Measurements from ENCODE around the gene RIBC1. TPM values are rescaled to one million over a fixed set of nuclear protein-coding genes. Genes with fewer than 3 reads are reported as not detected.
A peak's percentile ranks its signal among the peaks of the same experiment; 100 is the strongest.
"Not testable (repeated sequence)": the region's sequence is repeated elsewhere in the genome, so short reads cannot be mapped to it uniquely, and the experiment has no call there.

The RIBC1 gene
- total and polyA plus RNA-seq, 2 donors: 0.32 to 1.3 TPM

DNA sequence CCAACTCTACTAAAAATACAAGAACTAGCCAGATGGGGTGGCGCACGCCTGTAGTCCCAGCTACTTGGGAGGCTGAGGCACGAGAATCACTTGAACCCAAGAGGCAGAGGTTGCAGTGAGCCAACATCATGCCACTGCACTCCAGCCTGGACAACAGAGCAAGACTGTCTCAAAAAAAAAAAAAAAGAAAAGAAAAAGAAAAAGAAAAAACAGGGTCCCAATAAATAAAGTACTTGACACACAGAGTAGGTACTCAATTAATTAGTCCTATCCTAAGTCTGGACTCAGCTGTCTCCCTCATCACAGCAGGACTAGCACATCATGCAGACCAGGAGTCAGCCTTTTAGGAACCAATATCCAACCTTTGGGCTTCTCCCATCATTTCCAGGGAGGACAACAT lies 2.3 kb upstream of the RIBC1 start:
- not testable (repeated sequence) for H3K36me3 ChIP-seq (ENCODE audit: insufficient read depth); DNase-seq (ENCODE audit: extremely low spot score); H3K4me3 ChIP-seq (ENCODE audit: low read depth, low read length); H3K27ac ChIP-seq (ENCODE audit: low read depth); H3K4me1 ChIP-seq (ENCODE audit: insufficient read depth)
- WGBS: 90% methylated on average over 3 of the region's 3 CpGs

DNA sequence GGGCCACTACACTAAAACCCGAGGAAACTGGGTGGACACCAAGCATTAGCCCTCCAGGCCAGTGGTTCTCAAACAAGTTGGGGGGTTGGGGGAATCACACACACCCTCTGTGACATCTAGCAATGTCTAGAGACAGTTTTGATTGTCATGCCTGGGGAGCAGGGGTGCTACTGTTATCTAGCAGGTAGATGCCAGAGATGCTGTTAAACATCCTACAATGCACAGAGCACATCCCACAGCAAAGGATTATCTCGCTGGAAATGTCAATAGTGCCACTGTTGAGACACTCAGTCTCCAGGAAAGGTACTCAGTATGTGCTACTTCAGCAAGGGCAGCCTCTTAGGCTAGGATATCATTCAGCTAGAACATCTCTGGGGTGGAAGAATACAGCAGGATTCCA lies 1.5 kb upstream of the RIBC1 start:
- WGBS: 18% methylated on average over 2 of the region's 2 CpGs
- H3K36me3 ChIP-seq (ENCODE audit: insufficient read depth): no peaks in the 10 kb centered on the region
- no peak overlapping the region for H3K27ac ChIP-seq (ENCODE audit: low read depth)
- H3K4me1 ChIP-seq (ENCODE audit: insufficient read depth): peaks cover 2% of the 10 kb centered on the region
- no peak for DNase-seq (ENCODE audit: extremely low spot score)
- H3K4me3 ChIP-seq (ENCODE audit: low read depth, low read length): peak overlapping the region; percentile 61

DNA sequence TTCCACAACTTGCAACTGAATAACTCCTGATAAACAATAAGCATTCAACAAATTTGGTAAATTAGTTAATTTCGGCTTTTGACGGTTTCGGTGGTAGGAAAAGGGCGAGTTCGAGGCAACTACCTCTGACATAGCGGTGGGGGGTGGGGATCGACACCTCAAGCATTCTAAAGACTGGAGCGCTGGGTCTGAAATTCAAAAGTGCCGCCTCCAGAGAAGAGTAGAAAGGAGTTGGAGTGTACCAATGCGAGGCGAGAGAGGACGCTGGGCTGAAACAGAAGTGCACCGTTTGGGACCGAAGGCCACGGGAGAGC lies 944 bp upstream of the RIBC1 start:
- Histone ChIP-seq H3K4me1 (ENCODE audit: insufficient read depth) (peaks cover 2% of the 10 kb centered on the region), H3K36me3 (ENCODE audit: insufficient read depth) (no peaks in the 10 kb centered on the region), H3K4me3 (ENCODE audit: low read depth, low read length) (peak overlapping the region; percentile 61), H3K27ac (ENCODE audit: low read depth) (peak overlapping the region; percentile 91)
- WGBS: under 1% methylated on average over 15 of the region's 15 CpGs
- DNase-seq (ENCODE audit: extremely low spot score): no peak

DNA sequence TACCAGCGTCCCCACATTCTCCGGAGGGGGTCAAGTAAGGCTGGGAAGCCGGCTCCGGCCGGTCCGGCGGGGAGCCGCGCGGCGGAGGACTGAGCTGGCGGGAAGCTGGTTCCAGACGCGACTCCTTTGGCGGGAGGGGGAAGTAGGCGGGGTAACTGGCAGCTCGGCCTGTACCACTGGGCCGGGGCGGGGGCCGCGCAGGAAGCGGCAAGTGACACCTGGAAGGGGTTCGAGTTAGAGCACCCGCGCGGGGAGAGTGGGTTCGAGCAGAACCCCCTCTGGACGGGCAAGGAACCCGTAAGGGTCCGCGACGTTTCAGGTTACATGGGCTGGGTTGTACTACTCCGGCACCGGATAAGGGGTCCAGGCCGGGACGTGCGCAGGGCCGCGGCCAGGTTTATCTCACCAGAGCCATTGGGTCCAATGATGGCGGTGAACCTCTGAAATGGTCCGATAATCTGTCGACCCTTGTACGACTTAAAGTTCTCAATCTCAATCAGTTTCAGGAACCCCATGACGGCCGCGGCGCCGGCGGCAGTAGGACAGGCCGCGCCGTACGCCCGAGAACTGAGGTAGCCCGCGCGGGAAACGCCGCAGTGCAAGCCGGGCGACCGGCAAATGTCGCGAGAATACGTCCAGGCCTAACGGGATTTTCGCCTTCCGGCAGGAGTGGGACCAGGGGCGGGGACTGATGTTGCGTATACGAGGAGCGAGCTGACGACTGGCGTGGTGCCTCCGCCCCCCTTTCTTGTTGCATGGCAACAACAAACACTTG lies 400 bp upstream of the RIBC1 start, which contains the start of gene SMC1A:
Gene SMC1A (minus strand): TSS at position 569 of the 775 bp plus-strand sequence. CDS start 54 bp downstream, at position 515.
- peak within 1 kb of the TSS; percentile 91 for H3K27ac ChIP-seq (ENCODE audit: low read depth)

DNA sequence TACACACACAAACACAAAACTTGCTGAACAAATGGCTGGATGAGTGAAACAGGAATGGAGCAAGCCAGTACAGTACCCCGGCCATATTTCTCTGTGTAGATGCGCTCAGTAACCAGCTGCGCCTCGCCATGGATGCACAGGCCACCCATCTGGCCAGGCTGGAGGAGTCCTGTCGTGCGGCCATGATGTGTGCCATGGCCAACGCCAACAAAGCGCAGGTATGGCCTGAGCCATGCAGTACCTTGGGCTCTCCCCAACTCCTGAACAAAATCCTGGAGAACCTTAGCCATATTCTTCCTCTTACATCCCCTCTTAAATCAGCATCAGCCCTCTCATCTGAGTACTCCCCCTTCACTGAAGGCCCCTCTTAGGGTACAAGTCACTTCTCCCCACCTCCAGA lies 7.1 kb downstream of the RIBC1 start:
- no peaks in the 10 kb centered on the region for H3K36me3 ChIP-seq (ENCODE audit: insufficient read depth)
- WGBS: 91% methylated on average over 8 of the region's 8 CpGs
- DNase-seq (ENCODE audit: extremely low spot score): no peak
- no peak overlapping the region for H3K4me3 ChIP-seq (ENCODE audit: low read depth, low read length)
- no peaks in the 10 kb centered on the region for H3K4me1 ChIP-seq (ENCODE audit: insufficient read depth)
- no peak overlapping the region for H3K27ac ChIP-seq (ENCODE audit: low read depth)

More for the DNA sequence above, 400 bp upstream of the RIBC1 start, which contains the start of gene SMC1A:
- no peaks in the 10 kb centered on the region for H3K36me3 ChIP-seq (ENCODE audit: insufficient read depth)
- H3K4me1 ChIP-seq (ENCODE audit: insufficient read depth): peaks cover 2% of the 10 kb centered on the region
- DNase-seq (ENCODE audit: extremely low spot score): peak; percentile 91
- peak within 1 kb of the TSS; percentile 61 for H3K4me3 ChIP-seq (ENCODE audit: low read depth, low read length)
- under 1% methylated on average over 75 of the region's 75 CpGs for WGBS

DNA sequence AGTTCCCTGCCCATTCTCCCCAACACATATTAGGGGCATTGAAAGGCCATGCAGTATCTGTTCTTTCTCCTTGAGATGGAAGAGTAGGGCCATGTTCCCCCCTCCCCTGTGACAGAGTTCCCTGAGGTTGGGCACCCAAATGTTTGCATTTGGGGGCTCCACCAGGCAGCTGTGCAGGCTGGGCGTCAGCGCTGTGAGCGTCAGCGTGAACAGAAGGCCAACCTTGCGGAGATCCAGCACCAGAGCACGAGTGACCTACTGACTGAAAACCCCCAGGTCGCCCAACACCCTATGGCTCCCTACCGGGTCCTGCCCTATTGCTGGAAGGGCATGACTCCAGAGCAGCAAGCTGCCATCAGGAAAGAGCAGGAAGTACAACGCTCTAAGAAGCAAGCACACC lies 7.6 kb downstream of the RIBC1 start:
- WGBS: 92% methylated on average over 9 of the region's 9 CpGs
- no peaks in the 10 kb centered on the region for H3K4me1 ChIP-seq (ENCODE audit: insufficient read depth)

DNA sequence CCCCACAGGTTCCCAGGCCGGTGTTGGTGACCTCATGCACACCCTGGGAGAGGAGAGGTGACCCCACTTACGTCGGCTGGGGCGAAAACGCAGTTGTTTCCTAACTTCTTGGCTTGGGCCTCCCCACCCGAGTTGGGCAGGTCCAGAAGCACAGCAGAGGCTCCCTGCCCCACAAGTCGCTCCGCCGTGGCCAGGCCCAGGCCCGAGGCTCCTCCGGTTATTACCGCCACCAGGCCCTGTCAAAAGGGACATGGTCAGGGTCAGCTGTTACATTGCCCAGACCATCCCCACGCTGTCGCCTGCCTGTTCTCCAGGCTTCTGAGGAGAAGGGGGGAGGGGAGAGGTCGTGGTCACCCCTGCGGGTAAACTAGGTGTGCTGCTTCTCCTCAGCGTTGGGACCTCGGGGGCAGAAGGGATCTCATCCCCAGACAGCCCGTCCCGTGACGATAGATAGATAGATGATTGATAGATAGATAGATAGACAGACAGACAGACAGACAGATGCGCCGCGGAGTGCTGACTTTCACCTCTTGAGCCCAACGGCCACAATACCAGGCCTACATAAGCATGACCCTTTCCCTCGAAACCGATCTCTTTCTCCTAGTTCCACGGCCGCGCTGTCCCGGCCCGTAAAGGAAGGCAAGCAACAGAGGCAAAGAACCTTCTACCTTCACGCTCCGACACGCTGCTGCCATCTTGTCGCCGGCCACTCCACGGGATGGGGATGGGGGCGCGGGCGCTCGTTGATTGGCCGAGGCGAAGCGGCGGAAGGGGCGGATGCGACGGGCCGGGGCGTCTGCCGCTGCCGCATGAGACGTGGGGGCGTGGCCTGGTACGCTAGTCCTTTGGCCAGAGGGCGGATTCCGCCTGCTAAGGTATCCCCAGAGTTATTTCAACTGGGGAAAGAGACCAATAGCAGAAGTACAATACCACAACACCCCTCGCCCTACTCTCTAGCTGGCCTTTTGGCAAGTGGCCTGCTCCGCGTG lies 11.3 kb downstream of the RIBC1 start, which contains the start of gene HSD17B10:
Gene HSD17B10 (minus strand): TSS at position 720 of the 989 bp plus-strand sequence. CDS start 25 bp downstream, at position 695.
- H3K36me3 ChIP-seq (ENCODE audit: insufficient read depth): no peaks in the 10 kb centered on the region
- WGBS: 4% methylated on average over 61 of the region's 61 CpGs
- peak within 1 kb of the TSS; percentile 65 for H3K4me3 ChIP-seq (ENCODE audit: low read depth, low read length)
- H3K27ac ChIP-seq (ENCODE audit: low read depth): peak within 1 kb of the TSS; percentile 41
- DNase-seq (ENCODE audit: extremely low spot score): peak; percentile 47
- no peaks in the 10 kb centered on the region for H3K4me1 ChIP-seq (ENCODE audit: insufficient read depth)

More for the DNA sequence above, 7.6 kb downstream of the RIBC1 start:
- Histone ChIP-seq H3K27ac (ENCODE audit: low read depth) (no peak overlapping the region), H3K36me3 (ENCODE audit: insufficient read depth) (no peaks in the 10 kb centered on the region), H3K4me3 (ENCODE audit: low read depth, low read length) (no peak overlapping the region)
- no peak for DNase-seq (ENCODE audit: extremely low spot score)

DNA sequence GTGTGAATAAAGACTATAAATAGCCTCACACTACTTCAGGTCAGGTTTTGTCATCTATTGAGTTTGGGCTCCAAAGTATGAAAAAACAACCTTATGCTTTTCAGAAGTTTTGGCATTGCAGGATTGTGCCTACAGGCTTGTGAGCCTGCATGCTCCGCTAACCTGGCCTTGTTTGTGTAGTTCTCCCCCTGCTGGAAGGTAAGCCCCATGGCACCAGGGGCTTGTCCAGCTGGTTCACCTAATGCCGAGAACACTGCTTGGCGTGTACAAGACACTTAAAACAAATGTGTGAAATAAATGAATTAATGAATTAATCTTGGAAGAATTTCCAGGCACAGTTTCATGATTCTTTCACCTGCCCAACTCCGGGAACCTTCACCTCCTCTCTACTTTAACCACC lies 13.3 kb downstream of the RIBC1 start:
- H3K4me1 ChIP-seq (ENCODE audit: insufficient read depth): no peaks in the 10 kb centered on the region
- WGBS: 5% methylated on average over 4 of the region's 4 CpGs
- no peaks in the 10 kb centered on the region for H3K36me3 ChIP-seq (ENCODE audit: insufficient read depth)
- no peak overlapping the region for H3K4me3 ChIP-seq (ENCODE audit: low read depth, low read length)
- H3K27ac ChIP-seq (ENCODE audit: low read depth): no peak overlapping the region
- no peak for DNase-seq (ENCODE audit: extremely low spot score)

DNA sequence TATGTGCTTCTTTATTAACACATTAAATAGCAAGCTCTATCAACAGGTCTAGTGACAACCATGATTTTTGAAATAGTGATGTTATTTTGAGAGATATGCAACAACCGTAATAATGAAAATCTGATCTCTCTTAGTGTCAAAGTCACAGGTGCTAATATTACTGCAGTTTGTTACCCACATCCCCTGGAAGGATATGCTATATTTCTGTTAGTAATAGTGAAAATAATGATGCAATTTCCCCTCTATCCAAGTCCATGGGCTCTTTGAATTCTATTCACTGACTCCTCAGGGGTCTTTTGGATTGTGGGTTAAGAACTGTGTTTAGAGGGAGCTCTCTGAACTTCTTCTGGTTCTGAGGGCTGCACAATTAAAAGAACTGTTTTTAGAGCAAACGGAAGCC lies 14.5 kb downstream of the RIBC1 start:
- H3K36me3 ChIP-seq (ENCODE audit: insufficient read depth): no peaks in the 10 kb centered on the region
- no peak overlapping the region for H3K27ac ChIP-seq (ENCODE audit: low read depth)
- H3K4me3 ChIP-seq (ENCODE audit: low read depth, low read length): no peak overlapping the region
- WGBS: 88% methylated on average over 2 of the region's 2 CpGs
- no peak for DNase-seq (ENCODE audit: extremely low spot score)
- H3K4me1 ChIP-seq (ENCODE audit: insufficient read depth): no peaks in the 10 kb centered on the region

DNA sequence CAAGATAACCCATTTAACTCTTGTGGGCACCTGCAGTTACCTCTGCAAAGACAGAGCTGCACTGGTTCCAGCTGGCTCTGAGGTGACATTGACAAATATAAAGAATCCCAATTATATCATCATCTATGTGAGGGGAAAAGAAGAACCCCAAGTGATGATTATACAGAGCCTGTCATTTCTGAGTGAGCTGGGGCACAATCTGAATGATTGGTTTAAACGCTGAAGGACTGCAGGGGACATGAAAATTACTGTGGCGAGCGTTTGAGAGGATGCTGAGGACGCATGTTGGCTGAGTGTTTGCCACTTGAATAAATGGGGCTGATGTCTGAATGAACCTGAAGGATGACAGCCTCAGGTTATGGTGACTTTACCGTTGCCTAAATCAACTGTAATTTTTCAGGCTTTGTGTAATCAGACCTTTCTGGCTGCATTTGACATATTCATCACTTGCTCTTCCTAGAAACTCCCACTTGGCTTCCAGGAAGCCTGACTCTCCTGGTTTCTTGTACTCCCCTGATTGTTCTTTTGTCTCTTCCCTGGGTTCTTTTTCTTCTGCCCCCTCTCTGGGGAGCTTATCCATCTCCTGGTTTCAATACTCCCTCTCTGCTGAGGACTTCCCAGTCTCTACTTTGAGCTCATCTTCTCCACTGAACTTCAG lies 15.6 kb downstream of the RIBC1 start:
- no peaks in the 10 kb centered on the region for H3K4me1 ChIP-seq (ENCODE audit: insufficient read depth)
- H3K4me3 ChIP-seq (ENCODE audit: low read depth, low read length): no peak overlapping the region
- WGBS: 65% methylated on average over 5 of the region's 5 CpGs
- H3K27ac ChIP-seq (ENCODE audit: low read depth): no peak overlapping the region
- no peak for DNase-seq (ENCODE audit: extremely low spot score)
- no peaks in the 10 kb centered on the region for H3K36me3 ChIP-seq (ENCODE audit: insufficient read depth)

DNA sequence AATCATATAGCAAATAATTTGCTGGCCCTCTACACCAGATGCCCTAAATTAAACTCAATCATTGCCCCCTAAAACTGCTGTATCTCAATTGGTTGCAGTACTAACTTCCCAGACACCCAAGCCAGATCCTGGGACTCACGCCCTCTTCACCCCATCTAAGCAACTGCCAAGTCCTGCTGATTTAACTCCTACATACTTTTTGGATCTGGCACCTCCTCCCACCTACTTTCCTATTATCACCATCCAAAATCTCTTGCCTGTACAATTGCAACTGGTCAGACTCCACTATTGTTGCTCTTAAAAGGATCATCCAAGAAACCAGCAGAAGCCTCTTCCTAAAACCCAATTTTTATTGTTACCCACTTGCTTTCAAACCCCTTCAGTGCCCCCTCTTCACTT lies 16.2 kb downstream of the RIBC1 start:
- 63% methylated on average over 1 of the region's 1 CpG for WGBS
- Histone ChIP-seq H3K4me1 (ENCODE audit: insufficient read depth) (no peaks in the 10 kb centered on the region), H3K4me3 (ENCODE audit: low read depth, low read length) (no peak overlapping the region), H3K27ac (ENCODE audit: low read depth) (no peak overlapping the region), H3K36me3 (ENCODE audit: insufficient read depth) (no peaks in the 10 kb centered on the region)
- DNase-seq (ENCODE audit: extremely low spot score): no peak

DNA sequence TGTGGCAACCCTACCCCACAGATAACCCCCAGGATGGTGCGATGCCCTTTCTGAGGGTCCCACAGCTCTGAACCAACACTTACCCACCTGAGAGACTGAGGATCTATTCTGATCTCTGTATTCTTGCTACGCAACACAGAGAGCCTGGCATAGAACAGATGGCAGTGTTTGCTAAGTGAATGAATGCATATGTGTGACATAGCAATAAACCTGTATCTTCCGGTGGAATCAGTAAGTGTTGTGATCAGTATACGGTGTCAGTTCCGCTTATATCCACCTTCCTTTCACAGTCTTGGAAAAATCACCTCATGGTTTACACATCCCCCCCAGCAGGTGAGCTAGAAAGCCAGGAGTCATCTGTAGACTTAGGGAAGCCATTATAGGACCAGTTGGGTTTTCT lies 17.4 kb downstream of the RIBC1 start:
- 70% methylated on average over 5 of the region's 5 CpGs for WGBS
- H3K4me3 ChIP-seq (ENCODE audit: low read depth, low read length): peak overlapping the region; percentile 21
- H3K36me3 ChIP-seq (ENCODE audit: insufficient read depth): no peaks in the 10 kb centered on the region
- no peaks in the 10 kb centered on the region for H3K4me1 ChIP-seq (ENCODE audit: insufficient read depth)
- H3K27ac ChIP-seq (ENCODE audit: low read depth): no peak overlapping the region
- no peak for DNase-seq (ENCODE audit: extremely low spot score)

Measured in urinary bladder (tissue), 4 donors.